Suprapubic skin (tissue), 4 donors: ENCODE results near the gene LLGL2. TPM values are rescaled to one million over a fixed set of nuclear protein-coding genes. Genes with fewer than 3 reads are reported as not detected.

Experiments used
- DNase-seq, 2 donors: peaks; one replicate each; pipeline ENCODE4 v3.0.0-alpha.2; 2019; ENCODE audit warnings: low spot score in 2 of 2
- H3K27ac ChIP-seq: fragments of 200-600 bp; sonication (generic); one replicate; pipeline ENCODE4 v1.5.1; 2019
- H3K27me3 ChIP-seq: fragments of 200-600 bp; sonication (generic); one replicate; pipeline ENCODE4 v1.5.1; 2019
- H3K36me3 ChIP-seq: fragments of 200-600 bp; sonication (generic); one replicate; pipeline ENCODE4 v1.5.1; 2019
- H3K4me1 ChIP-seq: fragments of 200-600 bp; sonication (generic); one replicate; pipeline ENCODE4 v1.5.1; 2019
- H3K4me3 ChIP-seq: fragments of 200-600 bp; sonication (generic); one replicate; pipeline ENCODE4 v1.5.1; 2019; ENCODE audit warnings: mild to moderate bottlenecking
- H3K9me3 ChIP-seq: fragments of 200-600 bp; sonication (generic); one replicate; pipeline ENCODE4 v1.5.1; 2019
- EP300 ChIP-seq: sonication (generic); formaldehyde crosslinking; IDR thresholded peaks from one replicate; pipeline ENCODE4 v1.6.1; 2017; ENCODE audit warnings: antibody characterized with exemption
- POLR2A ChIP-seq, 2 donors: fragments of 450-650 bp; IDR thresholded peaks; one replicate each; pipeline ENCODE4 v1.6.1; 2017; ENCODE audit warnings: antibody characterized with exemption in 2 of 2, mild to moderate bottlenecking in 2 of 2, moderate library complexity in 2 of 2
- POLR2AphosphoS5 ChIP-seq, 3 donors: sonication (generic); formaldehyde crosslinking; IDR thresholded peaks; one replicate each; pipeline ENCODE4 v1.6.1; 2017; ENCODE audit warnings: antibody characterized with exemption in 3 of 3
- WGBS: methylation state at CpG from one replicate; pipeline ENCODE4 v1.1.5; 2018; 5-methylcytosine and 5-hydroxymethylcytosine counted together
- total RNA-seq, 4 donors: library from RNA; depleted of rRNA; stranded (reverse); fragments of >200 nt; gene quantifications; one replicate each; pipeline ENCODE4 v1.1.0, GENCODE V29; 2016
- TF ChIP-seq, protein P1 (sequence below), 2 donors: fragments of 200-600 bp in 1 of 2; fragments of 450-650 bp in 1 of 2; sonication (generic) in 1 of 2; IDR thresholded peaks; one replicate each; pipeline ENCODE4 v1.5.1; 2016 to 2019; ENCODE audit warnings: antibody characterized with exemption in 2 of 2, mild to moderate bottlenecking in 1 of 2, moderate library complexity in 1 of 2

The LLGL2 gene
- total RNA-seq, 4 donors from 2014 or later = 75.3 to 114 (median 78.4) TPM

GRCh38 chr17:75555679-75556153, 30.2 kb downstream of the LLGL2 start:
- no peaks in the 10 kb centered on the region for H3K27me3 ChIP-seq
- peaks cover 4% of the 10 kb centered on the region for H3K4me1 ChIP-seq
- no peaks in the 10 kb centered on the region for H3K9me3 ChIP-seq
- H3K4me3 ChIP-seq = no peak overlapping the region
- WGBS = 94% methylated on average over 10 of the region's 21 CpGs
- H3K36me3 ChIP-seq = peaks cover 3% of the 10 kb centered on the region
- TF ChIP-seq POLR2AphosphoS5 (IDR thresholded peaks at IDR 0.05) (no peak), EP300 (no peak), POLR2A (IDR thresholded peaks at IDR 0.05) (no peak)
- TF ChIP-seq, protein P1, sequence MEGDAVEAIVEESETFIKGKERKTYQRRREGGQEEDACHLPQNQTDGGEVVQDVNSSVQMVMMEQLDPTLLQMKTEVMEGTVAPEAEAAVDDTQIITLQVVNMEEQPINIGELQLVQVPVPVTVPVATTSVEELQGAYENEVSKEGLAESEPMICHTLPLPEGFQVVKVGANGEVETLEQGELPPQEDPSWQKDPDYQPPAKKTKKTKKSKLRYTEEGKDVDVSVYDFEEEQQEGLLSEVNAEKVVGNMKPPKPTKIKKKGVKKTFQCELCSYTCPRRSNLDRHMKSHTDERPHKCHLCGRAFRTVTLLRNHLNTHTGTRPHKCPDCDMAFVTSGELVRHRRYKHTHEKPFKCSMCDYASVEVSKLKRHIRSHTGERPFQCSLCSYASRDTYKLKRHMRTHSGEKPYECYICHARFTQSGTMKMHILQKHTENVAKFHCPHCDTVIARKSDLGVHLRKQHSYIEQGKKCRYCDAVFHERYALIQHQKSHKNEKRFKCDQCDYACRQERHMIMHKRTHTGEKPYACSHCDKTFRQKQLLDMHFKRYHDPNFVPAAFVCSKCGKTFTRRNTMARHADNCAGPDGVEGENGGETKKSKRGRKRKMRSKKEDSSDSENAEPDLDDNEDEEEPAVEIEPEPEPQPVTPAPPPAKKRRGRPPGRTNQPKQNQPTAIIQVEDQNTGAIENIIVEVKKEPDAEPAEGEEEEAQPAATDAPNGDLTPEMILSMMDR (IDR thresholded peaks at IDR 0.05) = no peak
- peak in 1 of 2 donors; percentile 50 for DNase-seq
- no peak overlapping the region for H3K27ac ChIP-seq

- Histone ChIP-seq H3K4me3 (no peak overlapping the region), H3K27ac (no peak overlapping the region), H3K4me1 (peaks cover 4% of the 10 kb centered on the region), H3K27me3 (no peaks in the 10 kb centered on the region), H3K36me3 (peaks cover 6% of the 10 kb centered on the region), H3K9me3 (no peaks in the 10 kb centered on the region)
- TF ChIP-seq POLR2AphosphoS5 (IDR thresholded peaks at IDR 0.05) (no peak), EP300 (no peak), POLR2A (IDR thresholded peaks at IDR 0.05) (no peak)
- TF ChIP-seq, protein P1 (IDR thresholded peaks at IDR 0.05) = no peak
- WGBS = 69% methylated on average over 10 of the region's 15 CpGs
- DNase-seq = peak in 1 of 2 donors; percentile 63
Measured at GRCh38 chr17:75557075-75557851, 31.8 kb downstream of the LLGL2 start.

- Histone ChIP-seq H3K36me3 (peaks cover 12% of the 10 kb centered on the region), H3K4me1 (peaks cover 4% of the 10 kb centered on the region), H3K9me3 (no peaks in the 10 kb centered on the region), H3K27me3 (no peaks in the 10 kb centered on the region), H3K4me3 (no peak overlapping the region), H3K27ac (no peak overlapping the region)
- no CpG with 5 or more reads among the region's 18 CpGs for WGBS
- TF ChIP-seq EP300 (no peak), POLR2A (IDR thresholded peaks at IDR 0.05) (no peak), POLR2AphosphoS5 (IDR thresholded peaks at IDR 0.05) (no peak)
- TF ChIP-seq, protein P1 (IDR thresholded peaks at IDR 0.05) = no peak
- peak in 1 of 2 donors; percentile 58 for DNase-seq
Measured at GRCh38 chr17:75557852-75558665, 32.6 kb downstream of the LLGL2 start.

GRCh38 chr17:75558666-75559530, 33.4 kb downstream of the LLGL2 start:
- H3K27me3 ChIP-seq = no peaks in the 10 kb centered on the region
- no peak overlapping the region for H3K27ac ChIP-seq
- DNase-seq = no peak
- TF ChIP-seq, protein P1 (IDR thresholded peaks at IDR 0.05) = no peak
- H3K36me3 ChIP-seq = peaks cover 20% of the 10 kb centered on the region
- peaks cover 4% of the 10 kb centered on the region for H3K4me1 ChIP-seq
- no peak overlapping the region for H3K4me3 ChIP-seq
- no peaks in the 10 kb centered on the region for H3K9me3 ChIP-seq
- 89% methylated on average over 24 of the region's 38 CpGs for WGBS
